ENCODE measurements around the gene AK3.

GRCh38 chr9:4666042-4666699, 74.8 kb downstream of the AK3 start, which contains the start of gene SPATA6L:
- no peak for TF ChIP-seq CTCF (IDR thresholded peaks at IDR 0.05; ENCODE audit: insufficient read depth, low read length, poor library complexity, severe bottlenecking)
- no peak for TF ChIP-seq EZH2phosphoT487 (conservative IDR thresholded peaks at IDR 0.05; ENCODE audit: low read length)
